ENCODE measurements around the gene NDUFC2.
"Not testable (repeated sequence)": the region's sequence is repeated elsewhere in the genome, so short reads cannot be mapped to it uniquely, and the experiment has no call there.

NDUFC2 gene

GRCh38 chr11:78063440-78064181 is 16.1 kb downstream of the NDUFC2 start, which contains the start of gene THRSP:
Gene THRSP, plus strand, starts transcription at chr11:78063861. Its CDS starts 21 bp downstream, at chr11:78063882.
- H3K27me3 ChIP-seq (ENCODE audit: control insufficient read depth, insufficient read depth, low read length): no peaks in the 10 kb centered on the region
- 0 out of 2 replicates have a peak, but pooled peaks cover 5% of the 10 kb centered on the region for H3K36me3 ChIP-seq (ENCODE audit: control insufficient read depth, insufficient read depth, low read length)
- H3K4me1 ChIP-seq (ENCODE audit: control insufficient read depth, insufficient read depth, low read length): no peaks in the 10 kb centered on the region
- no peak within 1 kb of the TSS for H3K27ac ChIP-seq (ENCODE audit: low read depth, low read length)
- no peak within 1 kb of the TSS for H3K4me3 ChIP-seq (ENCODE audit: low read depth, low read length)
- no peak within 1 kb of the TSS for H3K9ac ChIP-seq (ENCODE audit: low read depth, low read length)
- no peaks in the 10 kb centered on the region for H3K9me3 ChIP-seq (ENCODE audit: control insufficient read depth, insufficient read depth, low read length)

DNA sequence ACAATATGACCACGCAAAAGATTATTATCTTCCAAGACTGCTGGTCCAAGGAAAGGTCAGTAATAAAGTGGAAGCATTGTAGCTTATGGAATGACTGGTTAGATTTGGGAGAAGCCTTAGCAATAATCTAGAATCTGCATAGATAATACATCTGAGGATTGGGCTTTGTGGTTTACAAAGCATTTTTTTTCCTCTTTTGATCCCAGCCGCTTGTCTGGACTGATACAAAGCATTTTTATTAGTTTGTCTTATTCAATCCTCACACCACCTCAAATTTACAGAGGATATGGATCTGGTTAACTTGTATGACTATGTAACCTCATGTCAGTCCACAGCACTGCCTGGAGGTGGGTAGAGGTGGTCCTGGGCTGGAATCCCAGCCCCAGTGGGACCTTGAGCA is 17.0 kb downstream of the NDUFC2 start:
- no peak overlapping the region for H3K4me3 ChIP-seq (ENCODE audit: low read depth, low read length)
- H3K27me3 ChIP-seq (ENCODE audit: control insufficient read depth, insufficient read depth, low read length): no peaks in the 10 kb centered on the region
- 0 out of 2 replicates have a peak, but pooled peaks cover 4% of the 10 kb centered on the region for H3K36me3 ChIP-seq (ENCODE audit: control insufficient read depth, insufficient read depth, low read length)
- H3K4me1 ChIP-seq (ENCODE audit: control insufficient read depth, insufficient read depth, low read length): no peaks in the 10 kb centered on the region
- H3K9me3 ChIP-seq (ENCODE audit: control insufficient read depth, insufficient read depth, low read length): no peaks in the 10 kb centered on the region
- H3K27ac ChIP-seq (ENCODE audit: low read depth, low read length): no peak overlapping the region
- no peak overlapping the region for H3K9ac ChIP-seq (ENCODE audit: low read depth, low read length)

GRCh38 chr11:78061921-78062311 is 17.7 kb downstream of the NDUFC2 start:
- Histone ChIP-seq H3K36me3 (ENCODE audit: control insufficient read depth, insufficient read depth, low read length) (no peaks in the 10 kb centered on the region), H3K27ac (ENCODE audit: low read depth, low read length) (no peak overlapping the region), H3K27me3 (ENCODE audit: control insufficient read depth, insufficient read depth, low read length) (no peaks in the 10 kb centered on the region), H3K9me3 (ENCODE audit: control insufficient read depth, insufficient read depth, low read length) (no peaks in the 10 kb centered on the region), H3K4me1 (ENCODE audit: control insufficient read depth, insufficient read depth, low read length) (no peaks in the 10 kb centered on the region), H3K9ac (ENCODE audit: low read depth, low read length) (no peak overlapping the region), H3K4me3 (ENCODE audit: low read depth, low read length) (no peak overlapping the region)

DNA sequence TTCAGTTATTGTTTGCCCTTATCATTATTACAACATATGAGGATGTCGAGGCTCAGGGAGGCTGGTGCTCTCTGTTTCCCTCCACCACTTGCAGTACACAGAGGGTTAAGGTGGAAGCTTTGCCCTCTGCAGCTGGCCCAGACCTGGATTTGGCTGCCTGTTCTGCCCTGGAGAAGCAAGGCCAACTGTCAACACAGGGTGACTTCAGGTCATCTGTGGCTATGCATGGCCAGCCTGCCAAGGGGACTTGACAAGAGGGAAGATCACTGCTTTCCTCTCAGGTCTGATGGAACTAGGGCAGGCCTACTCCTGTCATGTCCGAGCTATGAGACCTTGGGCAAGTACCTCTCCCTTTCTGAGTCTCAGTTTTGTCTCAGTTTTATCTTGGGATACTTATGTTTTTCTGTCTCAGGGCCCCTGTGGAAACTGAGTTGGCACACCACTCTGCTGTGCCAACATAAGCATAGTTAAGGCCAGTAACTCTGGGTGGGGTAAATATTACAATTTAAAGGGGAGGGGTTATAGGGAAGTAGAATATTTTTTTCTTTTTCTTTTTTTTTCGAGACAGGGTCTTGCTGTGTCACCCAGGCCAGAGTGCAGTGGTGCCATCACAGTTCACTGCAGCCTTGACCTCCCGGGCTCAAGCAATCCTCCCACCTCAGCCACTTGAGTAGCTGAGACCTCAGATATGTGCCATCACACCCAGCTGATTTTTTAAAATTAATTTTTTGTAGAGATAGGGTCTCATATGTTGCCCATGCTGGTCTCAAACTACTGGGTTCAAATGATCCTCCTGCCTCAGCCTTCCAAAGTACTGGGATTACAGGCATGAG is 18.4 kb downstream of the NDUFC2 start:
- H3K4me1 ChIP-seq (ENCODE audit: control insufficient read depth, insufficient read depth, low read length): no peaks in the 10 kb centered on the region
- no peaks in the 10 kb centered on the region for H3K36me3 ChIP-seq (ENCODE audit: control insufficient read depth, insufficient read depth, low read length)
- no peak overlapping the region for H3K4me3 ChIP-seq (ENCODE audit: low read depth, low read length)
- H3K27ac ChIP-seq (ENCODE audit: low read depth, low read length): no peak overlapping the region
- no peak overlapping the region for H3K9ac ChIP-seq (ENCODE audit: low read depth, low read length)
- H3K9me3 ChIP-seq (ENCODE audit: control insufficient read depth, insufficient read depth, low read length): no peaks in the 10 kb centered on the region
- no peaks in the 10 kb centered on the region for H3K27me3 ChIP-seq (ENCODE audit: control insufficient read depth, insufficient read depth, low read length)

- Histone ChIP-seq H3K36me3 (ENCODE audit: control insufficient read depth, insufficient read depth, low read length) (no peaks in the 10 kb centered on the region), H3K27ac (ENCODE audit: low read depth, low read length) (no peak overlapping the region), H3K9ac (ENCODE audit: low read depth, low read length) (no peak overlapping the region), H3K4me3 (ENCODE audit: low read depth, low read length) (no peak overlapping the region), H3K27me3 (ENCODE audit: control insufficient read depth, insufficient read depth, low read length) (no peaks in the 10 kb centered on the region), H3K9me3 (ENCODE audit: control insufficient read depth, insufficient read depth, low read length) (no peaks in the 10 kb centered on the region), H3K4me1 (ENCODE audit: control insufficient read depth, insufficient read depth, low read length) (no peaks in the 10 kb centered on the region)
Measured at GRCh38 chr11:78060533-78060932, 19.1 kb downstream of the NDUFC2 start.

GRCh38 chr11:78059749-78060328 is 19.8 kb downstream of the NDUFC2 start:
- H3K27ac ChIP-seq (ENCODE audit: low read depth, low read length); H3K9me3 ChIP-seq (ENCODE audit: control insufficient read depth, insufficient read depth, low read length): not testable (repeated sequence)

DNA sequence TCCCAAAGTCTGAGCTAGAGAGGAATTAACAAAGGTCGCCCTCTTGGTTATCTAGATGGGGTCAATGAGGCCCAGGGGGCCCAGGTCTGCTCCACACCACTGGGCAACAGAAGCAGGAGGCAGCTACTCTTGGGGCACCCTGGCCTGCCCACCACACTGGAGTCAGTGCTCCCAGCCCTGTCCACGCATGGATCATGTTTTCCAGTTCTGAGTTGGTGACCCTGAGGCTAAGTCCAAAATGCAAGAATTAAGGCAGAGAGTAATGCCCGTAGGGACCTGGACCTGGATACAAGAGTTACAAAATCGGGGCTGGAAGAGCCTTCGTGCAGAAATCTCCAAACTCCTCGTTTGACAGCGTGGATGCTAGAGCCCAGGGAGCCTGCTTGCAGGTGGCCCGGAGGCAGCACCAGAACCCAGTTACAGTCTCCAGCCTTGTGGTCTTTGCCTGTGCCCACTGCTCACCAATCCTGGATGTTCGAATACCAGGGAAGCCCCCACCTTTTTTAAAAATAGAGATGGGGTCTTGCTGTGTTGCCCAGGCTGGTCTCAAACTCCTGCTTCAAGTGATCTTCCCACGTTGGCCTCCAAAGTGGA is 22.1 kb downstream of the NDUFC2 start:
- Histone ChIP-seq H3K36me3 (ENCODE audit: control insufficient read depth, insufficient read depth, low read length) (no peaks in the 10 kb centered on the region), H3K27ac (ENCODE audit: low read depth, low read length) (no peak overlapping the region), H3K4me3 (ENCODE audit: low read depth, low read length) (no peak overlapping the region), H3K4me1 (ENCODE audit: control insufficient read depth, insufficient read depth, low read length) (no peaks in the 10 kb centered on the region), H3K9me3 (ENCODE audit: control insufficient read depth, insufficient read depth, low read length) (no peaks in the 10 kb centered on the region), H3K9ac (ENCODE audit: low read depth, low read length) (no peak overlapping the region), H3K27me3 (ENCODE audit: control insufficient read depth, insufficient read depth, low read length) (no peaks in the 10 kb centered on the region)

More at GRCh38 chr11:78059749-78060328, 19.8 kb downstream of the NDUFC2 start:
- H3K4me1 ChIP-seq (ENCODE audit: control insufficient read depth, insufficient read depth, low read length); H3K9ac ChIP-seq (ENCODE audit: low read depth, low read length); H3K4me3 ChIP-seq (ENCODE audit: low read depth, low read length); H3K36me3 ChIP-seq (ENCODE audit: control insufficient read depth, insufficient read depth, low read length); H3K27me3 ChIP-seq (ENCODE audit: control insufficient read depth, insufficient read depth, low read length): not testable (repeated sequence)

- Histone ChIP-seq H3K27ac (ENCODE audit: low read depth, low read length) (no peak overlapping the region), H3K9me3 (ENCODE audit: control insufficient read depth, insufficient read depth, low read length) (no peaks in the 10 kb centered on the region), H3K36me3 (ENCODE audit: control insufficient read depth, insufficient read depth, low read length) (no peaks in the 10 kb centered on the region), H3K4me3 (ENCODE audit: low read depth, low read length) (no peak overlapping the region), H3K27me3 (ENCODE audit: control insufficient read depth, insufficient read depth, low read length) (no peaks in the 10 kb centered on the region), H3K9ac (ENCODE audit: low read depth, low read length) (no peak overlapping the region), H3K4me1 (ENCODE audit: control insufficient read depth, insufficient read depth, low read length) (peaks cover 5% of the 10 kb centered on the region)
Measured at GRCh38 chr11:78056093-78056492, 23.6 kb downstream of the NDUFC2 start.

DNA sequence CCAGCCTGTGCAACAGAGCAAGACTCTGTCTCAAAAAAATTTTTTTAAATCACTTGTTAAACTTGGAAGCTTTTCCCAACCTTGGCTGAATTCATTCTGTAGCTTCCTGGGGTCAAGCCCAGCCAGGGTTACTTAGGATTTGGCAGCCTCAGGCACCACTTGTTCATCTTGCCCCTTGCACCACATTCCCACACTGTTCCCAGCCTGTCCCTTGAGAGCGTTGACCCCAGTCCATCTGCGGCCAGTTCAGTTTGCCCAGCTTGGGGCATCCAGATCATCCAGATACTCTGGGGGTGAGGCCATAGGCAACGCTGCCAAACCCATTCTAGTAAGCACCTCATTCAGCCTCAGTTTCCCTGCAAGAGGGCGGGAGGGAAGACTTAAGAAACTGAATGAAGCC is 24.7 kb downstream of the NDUFC2 start:
- no peaks in the 10 kb centered on the region for H3K27me3 ChIP-seq (ENCODE audit: control insufficient read depth, insufficient read depth, low read length)
- no peaks in the 10 kb centered on the region for H3K9me3 ChIP-seq (ENCODE audit: control insufficient read depth, insufficient read depth, low read length)
- H3K27ac ChIP-seq (ENCODE audit: low read depth, low read length): no peak overlapping the region
- no peak overlapping the region for H3K4me3 ChIP-seq (ENCODE audit: low read depth, low read length)
- peaks cover 8% of the 10 kb centered on the region for H3K4me1 ChIP-seq (ENCODE audit: control insufficient read depth, insufficient read depth, low read length)
- no peaks in the 10 kb centered on the region for H3K36me3 ChIP-seq (ENCODE audit: control insufficient read depth, insufficient read depth, low read length)
- no peak overlapping the region for H3K9ac ChIP-seq (ENCODE audit: low read depth, low read length)

DNA sequence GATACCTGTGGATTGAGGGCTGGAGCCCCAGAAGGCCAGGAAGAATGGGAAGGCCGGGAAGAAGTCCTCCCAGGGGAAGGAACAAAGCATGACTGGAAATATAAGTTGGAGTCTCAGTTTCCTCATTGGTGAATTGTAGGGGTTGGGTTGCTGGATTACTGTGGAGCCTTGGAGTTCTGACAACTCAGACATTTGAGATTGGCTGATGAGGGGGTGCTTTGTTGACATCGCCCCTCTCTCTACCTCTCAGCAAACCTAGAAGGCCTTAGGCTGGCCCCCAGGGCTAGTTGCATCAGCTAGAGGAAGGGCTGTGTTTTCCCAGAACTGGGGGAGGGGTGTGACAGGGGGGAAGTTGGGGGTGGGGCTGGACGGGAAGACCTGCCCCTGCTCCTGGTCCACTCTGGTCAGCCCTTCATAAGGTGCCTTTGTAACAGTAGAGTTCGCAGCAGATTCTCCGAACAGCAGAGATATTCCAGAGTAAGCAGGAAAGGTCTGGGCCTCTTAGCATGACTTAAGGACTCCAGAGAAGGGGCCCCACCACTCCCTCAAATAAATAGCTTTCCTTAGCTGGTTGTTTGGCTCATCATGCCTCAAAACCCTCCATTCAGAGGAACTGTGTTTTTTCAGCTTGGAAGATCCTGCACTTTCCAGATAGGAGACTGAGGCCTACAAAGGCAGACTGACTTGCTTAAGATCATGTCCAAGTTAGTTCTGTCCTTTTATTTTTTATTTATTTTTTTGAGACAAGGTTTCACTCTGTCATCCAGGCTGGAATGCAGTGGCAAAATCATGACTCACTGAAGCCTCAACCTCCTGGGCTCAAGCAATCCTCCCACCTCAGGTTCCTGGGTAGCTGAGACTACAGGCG is 28.5 kb downstream of the NDUFC2 start:
- Histone ChIP-seq H3K9me3 (ENCODE audit: control insufficient read depth, insufficient read depth, low read length) (no peaks in the 10 kb centered on the region), H3K9ac (ENCODE audit: low read depth, low read length) (peak overlapping the region; percentile 44; the same call in 1 of the 2 replicates), H3K4me3 (ENCODE audit: low read depth, low read length) (no peak overlapping the region), H3K27ac (ENCODE audit: low read depth, low read length) (peak overlapping the region; percentile 81), H3K4me1 (ENCODE audit: control insufficient read depth, insufficient read depth, low read length) (peaks cover 8% of the 10 kb centered on the region), H3K36me3 (ENCODE audit: control insufficient read depth, insufficient read depth, low read length) (no peaks in the 10 kb centered on the region), H3K27me3 (ENCODE audit: control insufficient read depth, insufficient read depth, low read length) (no peaks in the 10 kb centered on the region)
